Activated CD4-positive, alpha-beta T cell treated with anti-CD3 and anti-CD28 coated beads, Interleukin-2, amount 50 U/mL, for 24 hours (primary cell): ENCODE results near the gene SPRYD3.

ENCODE experiments used
- DNase-seq, 2 donors: peaks; one replicate each; pipeline ENCODE4 v3.0.0-alpha.2; 2020; ENCODE audit warnings: low read depth in 1 of 2, low spot score in 1 of 2

The SPRYD3 gene

GRCh38 chr12:53078425-53079225 is 565 bp downstream of the SPRYD3 start:
- DNase-seq: peak in 1 of 2 donors; percentile 30

- no peak for DNase-seq
These were observed 2.2 kb downstream of the SPRYD3 start for GRCh38 chr12:53077030-53077429.

GRCh38 chr12:53076461-53076860 is 2.7 kb downstream of the SPRYD3 start:
- DNase-seq: no peak

- no peak for DNase-seq
These were observed 4.2 kb downstream of the SPRYD3 start for GRCh38 chr12:53074999-53075370.

- DNase-seq: no peak
These were observed 4.7 kb downstream of the SPRYD3 start for GRCh38 chr12:53074283-53074998.

GRCh38 chr12:53073881-53074280 is 5.3 kb downstream of the SPRYD3 start:
- no peak for DNase-seq

GRCh38 chr12:53071591-53072551 is 7.3 kb downstream of the SPRYD3 start:
- no peak for DNase-seq

GRCh38 chr12:53070877-53071492 is 8.2 kb downstream of the SPRYD3 start:
- DNase-seq: no peak

- DNase-seq: no peak
These were observed 9.4 kb downstream of the SPRYD3 start for GRCh38 chr12:53069621-53070410.

GRCh38 chr12:53068811-53069585 is 10.2 kb downstream of the SPRYD3 start:
- DNase-seq: no peak

- DNase-seq: no peak
These were observed 11.0 kb downstream of the SPRYD3 start for GRCh38 chr12:53067993-53068770.

- no peak for DNase-seq
These were observed 11.9 kb downstream of the SPRYD3 start for GRCh38 chr12:53067074-53067992.

- DNase-seq: peak; percentile 46 to 50
These were observed 12.9 kb downstream of the SPRYD3 start for GRCh38 chr12:53065975-53066931.

- DNase-seq: no peak
These were observed 13.7 kb downstream of the SPRYD3 start for GRCh38 chr12:53065470-53065869.

GRCh38 chr12:53064613-53065436 is 14.4 kb downstream of the SPRYD3 start:
- DNase-seq: no peak
